HL-60 (cell line): ENCODE measurements around the gene LRP2BP.
"Not testable (repeated sequence)": the region's sequence is repeated elsewhere in the genome, so short reads cannot be mapped to it uniquely, and the experiment has no call there.

Source experiments
- GABPA ChIP-seq: IDR thresholded peaks from 2 replicates; pipeline ENCODE4 v1.6.1; 2012; ENCODE audit warnings: low read depth
- POLR2AphosphoS5 ChIP-seq: IDR thresholded peaks from 2 replicates; pipeline ENCODE4 v1.6.1; 2012; ENCODE audit warnings: low read depth
- TF ChIP-seq, protein P1 (sequence below): IDR thresholded peaks from one replicate; pipeline ENCODE4 v1.5.1; 2011; ENCODE audit warnings: low read length, control low read depth, inconsistent platforms; ENCODE audit not compliant: insufficient read depth
- TF ChIP-seq, protein P2 (sequence below): IDR thresholded peaks from 2 replicates; pipeline ENCODE4 v1.6.1; 2012; ENCODE audit warnings: low read depth; ENCODE audit not compliant: insufficient replicate concordance

DNA sequence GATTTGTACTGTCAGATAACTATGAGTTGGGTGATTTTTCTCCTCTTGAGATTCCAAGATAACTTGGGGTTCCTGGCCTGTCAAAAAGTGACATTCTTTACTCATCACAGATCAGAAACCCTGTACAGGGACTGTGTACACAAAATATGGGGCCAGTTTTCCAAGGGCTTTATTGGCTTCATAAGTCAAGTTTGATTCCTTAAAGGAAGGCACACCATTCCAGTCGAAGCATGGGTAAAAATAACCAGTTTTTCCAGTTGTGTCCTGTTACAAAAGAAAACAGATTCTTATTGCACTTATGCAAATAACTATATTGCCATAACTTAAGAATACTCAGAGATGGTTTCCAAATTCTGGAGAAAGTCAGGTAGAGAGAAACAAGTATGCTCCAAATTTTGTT lies 70.0 kb downstream of the LRP2BP start:
- TF ChIP-seq GABPA, POLR2AphosphoS5: not testable (repeated sequence)
- TF ChIP-seq, protein P1, sequence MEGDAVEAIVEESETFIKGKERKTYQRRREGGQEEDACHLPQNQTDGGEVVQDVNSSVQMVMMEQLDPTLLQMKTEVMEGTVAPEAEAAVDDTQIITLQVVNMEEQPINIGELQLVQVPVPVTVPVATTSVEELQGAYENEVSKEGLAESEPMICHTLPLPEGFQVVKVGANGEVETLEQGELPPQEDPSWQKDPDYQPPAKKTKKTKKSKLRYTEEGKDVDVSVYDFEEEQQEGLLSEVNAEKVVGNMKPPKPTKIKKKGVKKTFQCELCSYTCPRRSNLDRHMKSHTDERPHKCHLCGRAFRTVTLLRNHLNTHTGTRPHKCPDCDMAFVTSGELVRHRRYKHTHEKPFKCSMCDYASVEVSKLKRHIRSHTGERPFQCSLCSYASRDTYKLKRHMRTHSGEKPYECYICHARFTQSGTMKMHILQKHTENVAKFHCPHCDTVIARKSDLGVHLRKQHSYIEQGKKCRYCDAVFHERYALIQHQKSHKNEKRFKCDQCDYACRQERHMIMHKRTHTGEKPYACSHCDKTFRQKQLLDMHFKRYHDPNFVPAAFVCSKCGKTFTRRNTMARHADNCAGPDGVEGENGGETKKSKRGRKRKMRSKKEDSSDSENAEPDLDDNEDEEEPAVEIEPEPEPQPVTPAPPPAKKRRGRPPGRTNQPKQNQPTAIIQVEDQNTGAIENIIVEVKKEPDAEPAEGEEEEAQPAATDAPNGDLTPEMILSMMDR, result not testable (repeated sequence)
- TF ChIP-seq, protein P2, sequence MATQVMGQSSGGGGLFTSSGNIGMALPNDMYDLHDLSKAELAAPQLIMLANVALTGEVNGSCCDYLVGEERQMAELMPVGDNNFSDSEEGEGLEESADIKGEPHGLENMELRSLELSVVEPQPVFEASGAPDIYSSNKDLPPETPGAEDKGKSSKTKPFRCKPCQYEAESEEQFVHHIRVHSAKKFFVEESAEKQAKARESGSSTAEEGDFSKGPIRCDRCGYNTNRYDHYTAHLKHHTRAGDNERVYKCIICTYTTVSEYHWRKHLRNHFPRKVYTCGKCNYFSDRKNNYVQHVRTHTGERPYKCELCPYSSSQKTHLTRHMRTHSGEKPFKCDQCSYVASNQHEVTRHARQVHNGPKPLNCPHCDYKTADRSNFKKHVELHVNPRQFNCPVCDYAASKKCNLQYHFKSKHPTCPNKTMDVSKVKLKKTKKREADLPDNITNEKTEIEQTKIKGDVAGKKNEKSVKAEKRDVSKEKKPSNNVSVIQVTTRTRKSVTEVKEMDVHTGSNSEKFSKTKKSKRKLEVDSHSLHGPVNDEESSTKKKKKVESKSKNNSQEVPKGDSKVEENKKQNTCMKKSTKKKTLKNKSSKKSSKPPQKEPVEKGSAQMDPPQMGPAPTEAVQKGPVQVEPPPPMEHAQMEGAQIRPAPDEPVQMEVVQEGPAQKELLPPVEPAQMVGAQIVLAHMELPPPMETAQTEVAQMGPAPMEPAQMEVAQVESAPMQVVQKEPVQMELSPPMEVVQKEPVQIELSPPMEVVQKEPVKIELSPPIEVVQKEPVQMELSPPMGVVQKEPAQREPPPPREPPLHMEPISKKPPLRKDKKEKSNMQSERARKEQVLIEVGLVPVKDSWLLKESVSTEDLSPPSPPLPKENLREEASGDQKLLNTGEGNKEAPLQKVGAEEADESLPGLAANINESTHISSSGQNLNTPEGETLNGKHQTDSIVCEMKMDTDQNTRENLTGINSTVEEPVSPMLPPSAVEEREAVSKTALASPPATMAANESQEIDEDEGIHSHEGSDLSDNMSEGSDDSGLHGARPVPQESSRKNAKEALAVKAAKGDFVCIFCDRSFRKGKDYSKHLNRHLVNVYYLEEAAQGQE, result not testable (repeated sequence)
